HG03135 (cell line): ENCODE results near the gene EPS8.
A peak's percentile ranks its signal among the peaks of the same experiment; 100 is the strongest.
"Not testable (repeated sequence)": the region's sequence is repeated elsewhere in the genome, so short reads cannot be mapped to it uniquely, and the experiment has no call there.

ENCODE experiments used
- ATAC-seq: cut with Tn5 transposase; IDR thresholded peaks from one replicate; pipeline ENCODE4 v1.9.1; 2021; ENCODE audit warnings: mild to moderate bottlenecking, moderate library complexity; ENCODE audit not compliant: unreplicated experiment

EPS8 gene

DNA sequence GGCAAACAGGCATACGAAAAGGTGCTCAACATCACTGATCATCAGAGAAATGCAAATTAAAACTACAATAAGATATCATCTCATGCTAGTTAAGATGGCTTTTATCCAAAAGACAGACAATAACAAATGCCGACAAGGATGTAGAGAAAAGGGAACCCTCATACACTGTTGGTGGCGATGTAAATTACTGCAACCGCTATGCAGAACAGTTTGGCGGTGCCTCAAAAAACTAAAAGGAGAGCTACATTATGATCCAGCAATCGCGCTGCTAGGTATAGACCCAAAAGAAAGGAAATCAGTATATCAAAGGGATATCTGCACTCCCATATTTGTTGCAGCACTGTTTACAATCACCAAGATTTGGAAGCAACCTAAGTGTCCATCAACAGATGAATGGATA is 27.0 kb downstream of the EPS8 start:
- not testable (repeated sequence) for ATAC-seq

DNA sequence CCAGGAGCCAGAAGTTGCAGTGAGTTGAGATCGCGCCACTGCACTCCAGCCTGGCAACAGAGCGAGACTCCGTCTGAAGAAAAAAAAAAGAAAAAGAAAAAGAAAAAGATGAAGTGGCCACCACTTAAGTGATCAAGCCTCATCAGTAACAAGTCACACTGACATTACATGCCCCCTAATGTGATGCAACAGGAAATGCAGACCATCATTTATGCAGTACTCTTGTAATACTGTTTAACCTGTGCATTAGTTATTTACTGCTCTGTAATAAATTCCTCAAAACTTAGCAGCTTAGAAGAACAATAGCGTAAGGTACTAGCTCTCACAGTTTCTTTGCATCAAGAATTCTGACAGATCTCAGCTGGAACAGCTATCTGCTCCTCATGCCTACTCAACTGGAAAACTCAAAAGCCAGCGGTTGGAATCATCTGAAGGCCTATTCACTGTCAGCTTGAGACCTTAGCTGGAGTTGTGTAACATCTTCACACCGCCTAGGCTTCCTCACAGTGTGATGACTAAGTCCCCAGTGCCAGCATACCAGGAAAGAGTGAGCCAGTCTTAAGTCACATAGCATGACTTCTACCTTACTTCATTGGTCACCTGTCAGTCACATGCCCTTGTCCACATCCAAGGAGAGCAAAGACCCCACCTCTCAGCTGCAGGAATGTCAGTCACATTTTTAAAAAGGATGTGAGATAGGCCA is 31.5 kb downstream of the EPS8 start:
- ATAC-seq: no peak

DNA sequence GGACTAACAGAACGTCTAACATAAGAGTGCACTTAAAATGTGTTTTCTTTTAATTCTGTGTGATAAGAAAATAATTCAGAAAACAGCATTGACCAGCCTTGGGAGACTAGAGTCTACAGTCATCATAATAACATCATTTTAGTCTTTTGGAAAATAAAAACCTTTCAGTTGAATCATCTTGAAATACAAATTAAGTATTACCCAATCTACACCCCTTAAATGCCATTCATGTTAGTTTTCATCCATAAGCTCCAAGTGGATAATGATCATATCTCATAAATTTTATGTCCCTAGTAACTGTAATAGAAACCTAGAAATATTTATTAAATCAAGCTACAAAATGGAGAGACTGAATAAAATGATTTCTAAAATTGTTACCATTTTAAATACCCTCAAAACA is 32.4 kb downstream of the EPS8 start:
- ATAC-seq: no peak

DNA sequence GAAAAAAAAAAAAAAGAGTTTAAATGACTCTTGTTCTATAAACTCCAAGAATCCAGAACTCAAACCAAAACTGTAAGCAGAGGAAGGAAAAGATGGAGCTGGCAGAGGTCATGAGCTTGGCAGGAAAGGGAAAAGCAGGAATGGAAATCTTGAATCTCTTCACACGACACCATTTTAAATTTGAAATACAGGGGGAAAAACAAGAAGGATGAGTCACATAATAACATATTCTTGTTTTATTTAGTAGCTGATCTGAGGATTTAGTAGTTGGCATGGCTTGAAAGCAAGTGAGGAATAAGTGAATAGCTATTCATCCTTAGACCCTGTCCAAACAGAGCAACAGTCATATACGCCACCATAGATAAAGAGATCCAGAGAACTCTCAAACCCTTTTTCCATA is 35.0 kb downstream of the EPS8 start:
- ATAC-seq: no peak

DNA sequence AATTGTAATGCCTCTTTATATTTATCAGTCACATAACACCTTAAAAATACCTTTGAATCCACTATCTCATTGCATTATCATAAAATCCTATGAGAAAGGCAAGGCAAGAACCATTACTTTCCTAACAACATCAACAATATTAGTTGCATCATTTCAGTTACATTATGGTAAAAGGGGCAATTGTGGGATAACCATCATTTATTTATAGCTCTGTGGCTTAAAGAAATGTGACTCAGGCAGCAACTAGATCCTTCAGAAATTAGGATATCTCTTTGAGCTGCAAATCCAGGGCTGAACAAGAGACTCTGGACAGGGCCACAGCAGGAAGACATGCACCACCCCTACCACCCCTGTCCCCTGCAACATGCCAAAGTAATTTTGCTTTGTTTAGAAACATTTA is 36.4 kb downstream of the EPS8 start:
- no peak for ATAC-seq

DNA sequence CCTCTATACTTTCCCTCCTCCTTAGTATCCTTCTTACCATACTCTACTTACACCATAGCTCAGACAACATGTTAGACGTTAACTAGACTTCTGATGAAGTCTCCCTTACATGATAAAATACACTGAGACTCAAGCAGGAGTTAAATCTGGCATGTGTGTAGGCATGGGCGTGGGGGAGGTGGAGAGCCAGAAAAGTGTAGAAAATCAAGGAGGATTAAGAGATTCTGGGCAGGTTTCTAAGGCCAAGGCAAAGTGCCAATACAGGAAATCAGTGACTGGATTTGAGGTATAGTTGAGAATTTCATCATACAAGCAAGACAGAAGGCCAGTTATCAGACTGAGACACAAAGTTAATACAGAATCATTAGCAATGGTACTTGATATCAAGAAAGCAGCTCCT is 37.4 kb downstream of the EPS8 start:
- no peak for ATAC-seq

DNA sequence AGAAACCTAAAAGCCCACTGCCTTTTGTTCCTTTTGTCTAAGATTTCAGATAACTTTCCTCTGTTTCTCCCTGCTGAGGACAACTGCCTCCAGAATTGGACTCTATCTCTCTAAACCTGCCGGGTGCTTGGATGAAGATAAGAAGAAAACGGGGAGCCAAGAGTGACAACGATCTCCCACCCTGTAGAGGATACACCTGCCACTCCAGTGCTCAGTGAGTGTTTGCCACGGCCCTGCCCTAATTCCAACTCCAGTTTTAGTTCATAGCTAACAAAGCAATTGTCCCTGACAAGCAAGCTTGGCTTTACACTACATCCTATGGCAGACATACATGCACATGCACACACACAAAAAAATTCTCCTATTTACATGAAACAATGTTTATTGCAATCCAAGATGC is 39.3 kb downstream of the EPS8 start:
- ATAC-seq: no peak

DNA sequence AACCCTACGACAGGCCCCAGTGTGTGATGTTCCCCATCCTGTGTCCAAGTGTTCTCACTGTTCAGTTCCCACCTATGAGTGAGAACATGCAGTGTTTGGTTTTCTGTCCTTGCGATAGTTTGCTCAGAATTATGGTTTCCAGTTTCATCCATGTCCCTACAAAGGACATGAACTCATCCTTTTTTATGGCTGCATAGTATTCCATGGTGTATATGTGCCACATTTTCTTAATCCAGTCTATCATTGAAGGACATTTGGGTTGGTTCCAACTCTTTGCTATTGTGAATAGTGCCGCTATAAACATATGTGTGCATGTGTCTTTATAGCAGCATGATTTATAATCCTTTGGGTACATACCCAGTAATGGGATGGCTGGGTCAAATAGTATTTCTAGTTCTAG is 47.3 kb downstream of the EPS8 start:
- ATAC-seq: not testable (repeated sequence)

DNA sequence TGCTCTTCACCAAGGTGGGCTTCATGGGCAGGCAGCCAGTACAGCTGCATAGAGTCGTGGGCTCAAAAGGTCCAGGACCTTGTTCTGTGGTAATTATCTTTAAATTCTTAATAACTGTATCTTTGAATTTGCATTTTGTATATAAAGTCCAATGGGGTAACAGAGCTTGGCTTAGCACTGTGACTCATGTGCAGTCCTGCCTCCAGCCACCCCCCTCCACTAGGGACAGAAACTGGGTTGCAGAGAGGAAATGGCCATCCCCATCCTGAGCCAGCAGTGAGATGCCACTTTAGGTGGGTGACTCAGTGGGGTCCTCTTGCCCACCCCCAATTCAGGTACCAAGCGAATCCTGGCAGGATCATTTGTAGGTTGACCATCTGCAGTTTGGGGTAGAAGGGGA is 48.1 kb downstream of the EPS8 start:
- no peak for ATAC-seq

DNA sequence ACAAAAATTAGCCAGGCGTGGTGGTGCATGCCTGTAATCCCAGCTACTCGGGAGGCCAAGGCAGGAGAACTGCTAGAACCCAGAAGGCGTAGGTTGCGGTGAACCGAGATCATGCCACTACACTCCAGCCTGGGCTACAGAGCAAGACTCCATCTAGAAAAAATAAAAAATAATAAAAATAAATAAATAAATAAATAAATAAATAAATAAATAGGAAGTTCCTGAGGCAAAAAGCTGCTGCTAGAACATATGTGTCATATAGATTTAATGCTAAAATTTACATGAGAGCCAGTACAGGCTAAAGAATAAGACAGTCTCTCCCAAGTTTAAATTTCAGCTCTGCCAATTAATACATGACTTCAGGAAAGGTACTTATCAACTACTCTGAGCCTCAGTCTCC is 48.8 kb downstream of the EPS8 start:
- not testable (repeated sequence) for ATAC-seq

DNA sequence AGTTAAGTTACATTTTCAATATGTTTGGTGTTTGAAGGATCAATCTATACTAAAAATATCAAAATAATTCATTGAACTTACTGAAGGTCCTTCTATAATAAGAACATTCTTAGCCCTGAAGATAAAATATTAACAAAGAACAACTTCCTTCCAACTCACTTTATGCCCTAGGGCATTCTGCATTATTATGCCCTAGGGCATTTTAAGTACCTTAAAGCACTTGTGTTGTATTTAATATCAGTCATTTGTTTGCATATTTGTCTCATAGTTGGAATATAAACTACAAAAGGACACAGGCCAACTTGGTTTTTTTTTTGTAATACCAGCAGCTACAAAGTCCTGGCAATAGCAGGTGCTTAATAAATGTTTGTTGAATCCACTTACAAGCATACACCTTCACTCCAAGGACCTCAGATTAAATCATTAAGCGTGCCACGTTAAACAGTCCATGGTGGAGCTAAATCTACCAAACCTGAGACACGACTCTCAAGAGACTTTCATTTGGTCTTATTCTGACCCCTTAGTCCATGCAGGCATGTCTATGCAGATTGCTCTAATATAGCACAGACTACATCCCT is 50.7 kb downstream of the EPS8 start:
- no peak for ATAC-seq

DNA sequence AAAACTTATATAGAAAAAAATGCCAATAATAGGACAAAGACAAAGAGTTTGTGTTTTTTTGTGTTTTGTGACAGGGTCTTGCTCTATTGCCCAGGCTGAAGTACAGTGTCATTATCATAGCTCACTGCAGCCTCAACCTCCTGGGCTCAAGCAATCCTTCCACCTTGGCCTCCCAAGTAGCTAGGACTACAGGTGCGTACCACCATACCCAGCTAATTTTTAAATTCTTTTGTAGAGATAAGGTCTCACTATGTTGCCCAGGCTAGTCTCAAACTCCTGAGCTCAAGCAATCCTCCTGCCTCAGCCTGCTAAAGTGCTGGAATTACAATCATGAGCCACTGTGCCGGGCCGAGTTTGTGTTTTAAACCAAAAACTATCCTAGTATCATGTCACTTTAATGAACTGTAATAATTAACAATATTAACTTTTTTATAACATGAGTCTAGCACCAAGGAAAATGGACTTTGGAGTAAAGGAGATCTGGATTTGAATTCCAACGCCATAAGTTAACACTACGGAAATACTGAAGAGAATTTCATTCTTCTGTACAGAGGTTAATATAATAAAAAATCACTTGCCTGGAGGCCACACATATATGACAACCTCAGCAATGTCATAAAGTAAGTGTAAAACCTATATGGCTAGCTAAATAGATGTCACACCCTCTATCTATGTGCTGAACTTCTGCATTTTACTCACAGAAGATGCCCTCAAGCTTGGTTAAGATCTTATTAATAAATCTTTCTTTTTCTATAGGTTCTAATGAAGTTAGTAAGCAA is 53.2 kb downstream of the EPS8 start:
- no peak for ATAC-seq

DNA sequence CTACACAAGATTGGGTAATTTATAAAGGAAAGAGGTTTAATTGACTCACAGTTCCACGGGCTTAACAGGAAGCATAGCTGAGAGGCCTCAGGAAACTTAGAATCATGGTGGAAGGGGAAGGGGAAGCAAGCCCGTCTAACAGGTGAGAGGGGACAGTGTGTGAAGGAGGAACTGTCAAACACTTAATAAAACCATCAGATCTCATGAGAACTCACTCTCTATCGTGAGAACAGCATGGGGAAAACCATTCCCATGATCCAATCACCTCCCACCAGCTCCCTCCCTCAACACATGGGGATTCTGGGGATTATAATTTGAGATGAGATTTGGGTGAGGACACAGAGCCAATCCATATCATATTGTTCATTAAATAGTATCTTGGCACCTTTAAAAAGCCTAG is 56.1 kb downstream of the EPS8 start:
- peak; percentile 29 for ATAC-seq

DNA sequence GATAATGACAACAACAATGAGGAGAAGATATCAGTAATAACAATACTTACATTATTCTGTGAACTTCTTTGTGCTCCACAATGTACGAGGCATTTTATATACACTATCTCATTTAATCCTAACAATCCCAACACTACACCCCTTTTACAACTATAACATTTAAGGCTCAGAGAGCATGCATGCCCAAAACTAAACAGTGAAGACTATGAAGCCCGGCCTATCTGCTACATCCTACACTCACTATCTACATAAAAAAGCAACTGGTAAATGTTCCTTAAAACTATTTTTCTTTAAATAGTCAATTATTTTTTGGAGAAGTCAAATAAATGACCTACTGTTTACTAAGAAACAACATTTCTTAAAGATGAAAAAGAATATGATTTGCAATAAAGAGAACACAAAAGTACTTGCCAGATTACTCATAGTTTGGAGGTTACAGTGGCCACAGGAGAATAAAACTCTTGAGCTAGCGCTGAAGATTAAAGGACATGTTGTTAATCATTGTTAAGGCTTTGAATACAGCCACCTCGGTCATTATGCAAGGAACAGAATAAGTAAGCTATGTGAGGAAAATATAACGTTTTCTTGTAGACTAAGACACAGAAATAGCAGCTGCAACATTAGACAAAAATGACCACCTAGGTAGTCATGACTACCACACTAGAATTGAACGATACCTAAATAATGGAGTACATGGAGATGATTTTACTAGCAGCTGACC is 56.7 kb downstream of the EPS8 start:
- peak; percentile 60 for ATAC-seq

DNA sequence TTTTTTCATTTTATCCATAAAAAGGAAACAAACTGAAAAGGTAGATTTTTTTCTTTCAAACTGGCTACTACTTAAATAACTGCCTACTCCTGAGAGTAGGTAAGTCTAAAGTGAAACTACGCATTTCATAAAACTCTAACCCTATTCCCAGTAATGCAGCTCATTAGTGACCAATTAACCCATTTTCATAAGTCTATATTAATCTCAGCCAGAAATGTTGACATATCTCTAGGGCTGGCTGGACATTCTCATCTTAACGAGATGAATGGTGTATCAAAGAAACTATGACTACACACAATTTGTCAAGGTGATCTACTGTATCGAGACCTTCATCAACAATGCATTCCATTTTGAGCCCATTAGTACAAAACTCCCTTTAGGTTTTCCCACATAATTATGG is 57.2 kb downstream of the EPS8 start:
- no peak for ATAC-seq

DNA sequence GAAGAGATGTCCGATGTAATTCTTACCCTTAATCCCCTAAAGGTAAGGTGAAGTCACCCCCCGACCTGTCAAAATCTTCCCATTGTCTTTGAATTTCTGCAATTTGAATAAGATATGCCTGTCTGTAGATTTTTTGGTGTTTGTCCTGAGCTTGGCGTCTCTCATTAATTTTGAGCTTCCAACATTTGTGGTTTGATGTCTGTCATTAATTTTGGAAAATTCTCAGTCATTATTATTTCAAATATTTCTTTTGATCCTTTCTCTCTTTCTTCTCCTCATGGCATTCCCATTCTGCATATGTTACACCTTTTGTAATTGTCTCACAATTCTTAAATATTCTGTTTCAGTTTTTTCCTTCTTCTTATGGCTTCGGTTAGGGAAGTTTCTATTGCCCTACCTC is 60.1 kb downstream of the EPS8 start:
- ATAC-seq: no peak

DNA sequence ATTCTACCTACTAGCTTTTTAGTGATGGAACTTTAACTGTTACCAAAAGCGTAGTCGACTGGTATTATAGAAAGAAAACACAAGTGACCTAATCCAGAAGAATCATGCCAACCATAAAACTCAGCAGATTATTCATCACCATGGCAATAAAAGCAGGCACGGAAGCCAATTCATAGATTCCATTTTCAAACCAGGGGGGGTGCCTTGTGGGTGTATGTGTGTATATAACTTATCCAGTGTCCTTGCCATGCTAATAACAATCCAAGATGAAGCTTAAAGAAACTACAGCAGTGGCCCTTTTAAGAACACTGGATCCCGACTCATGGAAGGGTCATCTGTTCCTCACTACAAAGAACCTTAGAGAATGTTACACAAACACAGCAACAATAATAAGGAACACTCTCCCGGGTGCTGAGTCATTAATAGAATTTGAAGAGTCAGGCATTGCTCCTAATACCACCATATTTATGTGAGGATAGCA is 61.0 kb downstream of the EPS8 start:
- ATAC-seq: no peak

DNA sequence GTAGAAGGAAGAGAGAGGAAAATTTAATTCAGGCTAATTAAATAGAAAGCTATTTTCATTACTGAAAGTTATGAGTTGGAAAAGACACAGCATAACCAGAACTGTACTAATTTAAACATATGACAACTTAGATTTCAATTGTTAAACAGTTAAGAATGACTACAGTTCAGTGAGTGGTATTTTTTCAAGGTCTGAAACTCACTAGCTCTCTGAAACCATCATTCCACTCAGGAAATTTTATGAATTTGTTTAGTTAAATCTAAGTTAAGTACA is 62.4 kb downstream of the EPS8 start:
- ATAC-seq: no peak

DNA sequence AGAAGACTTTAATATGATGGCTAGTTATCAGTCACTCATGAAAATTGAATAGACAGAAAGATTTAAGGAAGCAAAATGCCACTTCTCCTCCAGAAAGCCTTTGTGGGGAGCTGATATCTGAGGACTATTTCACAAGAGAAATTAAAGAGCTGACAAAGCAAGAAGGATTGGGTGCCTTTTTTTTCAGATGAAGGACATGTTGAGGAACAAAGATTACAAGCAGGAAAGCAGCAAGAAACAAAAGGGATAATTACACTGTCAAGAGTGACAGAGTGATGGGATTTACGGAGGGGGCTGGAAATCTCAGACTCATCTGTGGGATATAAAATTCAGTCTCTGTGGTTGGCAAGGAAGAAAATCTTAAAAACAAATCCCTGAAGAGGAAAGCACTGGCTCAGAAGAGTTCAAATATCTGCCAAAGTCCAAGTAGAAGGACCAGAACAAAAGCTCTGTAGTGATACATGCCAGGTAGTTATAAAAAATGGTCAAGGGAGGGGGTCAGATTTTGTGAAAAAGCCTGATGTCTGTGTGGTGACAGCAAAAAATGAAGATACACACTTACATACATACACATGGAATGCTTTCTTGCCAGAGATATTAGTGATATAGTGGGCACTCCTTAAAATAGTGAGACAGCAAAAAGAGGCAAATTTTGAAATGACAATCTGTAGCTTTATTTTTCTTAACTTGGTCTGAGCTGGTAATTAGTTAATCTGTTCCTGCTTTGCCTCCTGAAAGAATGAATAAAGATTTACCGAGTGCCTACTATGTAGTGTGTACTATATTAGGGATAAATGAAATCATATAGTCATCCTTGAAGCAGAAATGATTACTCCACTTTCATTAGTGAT is 62.9 kb downstream of the EPS8 start:
- ATAC-seq: no peak

DNA sequence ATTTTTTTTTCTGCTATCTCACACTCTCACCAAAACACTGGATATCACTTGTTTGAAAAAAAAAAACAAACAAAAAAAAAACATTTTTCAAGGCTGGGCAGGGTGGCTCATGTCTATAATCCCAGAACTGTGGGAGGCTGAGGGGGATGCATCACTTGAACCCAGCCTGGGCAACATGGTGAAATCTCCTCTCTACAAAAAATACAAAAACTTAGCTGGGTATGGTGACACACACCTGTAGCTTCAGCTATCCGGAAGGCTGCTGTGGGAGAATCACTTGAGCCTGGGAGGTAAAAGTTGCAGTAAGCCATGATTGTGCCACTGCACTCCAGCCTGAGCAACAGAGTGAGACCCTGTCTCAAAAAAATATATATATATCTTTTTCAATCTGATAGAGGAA is 66.2 kb downstream of the EPS8 start:
- ATAC-seq: no peak
